B cell (primary cell): ENCODE data around the gene PHC3. TPM values are rescaled to one million over a fixed set of nuclear protein-coding genes. Genes with fewer than 3 reads are reported as not detected.

Experiments
- ATAC-seq: fragments of 200-7000 bp; cut with Tn5 transposase; one replicate; pipeline ENCODE4 v1.10.0; 2021; ENCODE audit warnings: low read depth, mild to moderate bottlenecking, moderate number of reproducible peaks, moderate library complexity
- CTCF ChIA-PET: fragments of 350-600 bp; sonication (Branson Sonifier 250); formaldehyde crosslinking; loops from one replicate; lab custom pipeline; 2021; ENCODE audit warnings: antibody characterized with exemption, inconsistent platforms; lab: Charles Lee
- POLR2A ChIA-PET: fragments of 350-600 bp; sonication (Branson Sonifier 250); formaldehyde crosslinking; loops from one replicate; lab custom pipeline; 2021; ENCODE audit warnings: antibody characterized with exemption; lab: Charles Lee
- DNase-seq: peaks from one replicate; pipeline ENCODE4 v3.0.0; 2013
- H2AFZ ChIP-seq: 2 replicates; pipeline ENCODE4 v1.6.1; 2012; ENCODE audit warnings: mild to moderate bottlenecking, low read depth, low read length; ENCODE audit not compliant: insufficient read depth, poor library complexity, severe bottlenecking
- H3K27ac ChIP-seq, 2 donors: 1 replicate in 1 of 2; 2 replicates in 1 of 2; pipeline ENCODE4 v1.5.1; 2012 to 2013; ENCODE audit warnings: low read length in 2 of 2, mild to moderate bottlenecking in 2 of 2, moderate library complexity in 1 of 2
- H3K27me3 ChIP-seq, 4 experiments: fragments of 200-600 bp in 1 of 4; sonication (generic) in 1 of 4; replicated peaks in 1 of 4; 1 replicate in 2 of 4; 2 replicates in 2 of 4; pipeline versions ENCODE4 v1.6.1 to v1.7.0; 2013 to 2016; ENCODE audit warnings: low read length in 3 of 4, mild to moderate bottlenecking in 2 of 4, mixed read lengths in 1 of 4, moderate library complexity in 1 of 4; ENCODE audit not compliant: insufficient read depth in 4 of 4, control insufficient read depth in 3 of 4; ENCODE audit errors: control extremely low read depth in 1 of 4
- H3K36me3 ChIP-seq, 2 experiments: replicated peaks in 1 of 2; 1 replicate in 1 of 2; 2 replicates in 1 of 2; pipeline versions ENCODE4 v1.6.1 to v1.7.1; 2013; ENCODE audit warnings: low read length in 1 of 2; ENCODE audit not compliant: insufficient read depth in 2 of 2, control insufficient read depth in 1 of 2; ENCODE audit errors: control extremely low read depth in 1 of 2, extremely low read depth in 1 of 2
- H3K4me1 ChIP-seq, 2 donors: fragments of 200-600 bp in 1 of 2; sonication (generic) in 1 of 2; 1 replicate in 1 of 2; 2 replicates in 1 of 2; pipeline versions ENCODE4 v1.5.1 to v1.6.1; 2013 to 2017; ENCODE audit warnings: low read length in 2 of 2; ENCODE audit not compliant: control insufficient read depth in 2 of 2, insufficient read depth in 2 of 2
- H3K4me2 ChIP-seq: replicated peaks from 2 replicates; pipeline ENCODE3; 2012; ENCODE audit warnings: mild to moderate bottlenecking, low read depth, low read length; ENCODE audit not compliant: poor library complexity, severe bottlenecking
- H3K4me3 ChIP-seq, 5 experiments: fragments of 200-600 bp in 1 of 5; sonication (generic) in 1 of 5; 1 replicate in 3 of 5; 2 replicates in 2 of 5; pipeline versions ENCODE4 v1.5.1 to v1.7.0; 2011 to 2016; ENCODE audit warnings: low read length in 4 of 5, mild to moderate bottlenecking in 4 of 5, low read depth in 2 of 5, control low read depth in 1 of 5, moderate library complexity in 1 of 5; ENCODE audit not compliant: insufficient read depth in 1 of 5; ENCODE audit errors: control extremely low read depth in 1 of 5, extremely low read depth in 1 of 5
- H3K79me2 ChIP-seq: fragments of 200-600 bp; sonication (generic); one replicate; pipeline ENCODE4 v1.6.0; 2016; ENCODE audit warnings: low read length; ENCODE audit not compliant: control insufficient read depth, insufficient read depth
- H3K9ac ChIP-seq: fragments of 200-600 bp; sonication (generic); 2 replicates; pipeline ENCODE4 v1.6.1; 2017; ENCODE audit warnings: mild to moderate bottlenecking, low read length, moderate library complexity
- H3K9me3 ChIP-seq, 3 donors: one replicate each; pipeline versions ENCODE4 v1.6.1 to v1.7.1; 2013; ENCODE audit warnings: low read length in 2 of 3; ENCODE audit not compliant: control insufficient read depth in 2 of 3, insufficient read depth in 1 of 3; ENCODE audit errors: control extremely low read depth in 1 of 3
- H4K20me1 ChIP-seq: 2 replicates; pipeline ENCODE4 v1.6.0; 2012; ENCODE audit warnings: mild to moderate bottlenecking, low read length; ENCODE audit not compliant: insufficient read depth, control insufficient read depth, poor library complexity, severe bottlenecking
- H3K27ac Mint-ChIP-seq: one replicate; pipeline ENCODE4 v1.8.0; 2021; ENCODE audit warnings: mixed read lengths
- H3K27me3 Mint-ChIP-seq: one replicate; pipeline ENCODE4 v1.8.0; 2021; ENCODE audit warnings: mixed read lengths
- H3K4me1 Mint-ChIP-seq: one replicate; pipeline ENCODE4 v1.8.0; 2021; ENCODE audit warnings: mixed read lengths
- H3K4me3 Mint-ChIP-seq: one replicate; pipeline ENCODE4 v1.8.0; 2021; ENCODE audit warnings: mixed read lengths
- H3K9me3 Mint-ChIP-seq: one replicate; pipeline ENCODE4 v1.8.0; 2022; ENCODE audit warnings: mixed read lengths; ENCODE audit not compliant: insufficient read depth
- EZH2 ChIP-seq: IDR thresholded peaks from 2 replicates; pipeline ENCODE4 v1.6.1; 2012; ENCODE audit warnings: borderline replicate concordance, low read depth, mild to moderate bottlenecking, moderate library complexity, low read length; ENCODE audit not compliant: insufficient read depth, poor library complexity, severe bottlenecking
- WGBS: methylation state at CpG from one replicate; pipeline ENCODE4 v1.1.5; 2013; ENCODE audit warnings: missing lambda C conversion rate; ENCODE audit not compliant: insufficient coverage; 5-methylcytosine and 5-hydroxymethylcytosine counted together
- intact Hi-C: fragments of 100-400 bp; cut with micrococcal nuclease; formaldehyde crosslinking; loops from one replicate; pipeline ENCODE4 v1.10.0; 2022
- polyA plus RNA-seq: library from polyadenylated mRNA; depleted of rRNA; stranded (reverse); fragments of >200 nt; gene quantifications from 2 replicates; pipeline ENCODE4 v1.2.3, GENCODE V29; 2012
- total RNA-seq, 2 donors: library from RNA; stranded (reverse); fragments of 120-200 nt in 1 of 2; gene quantifications; 1 replicate in 1 of 2; 2 replicates in 1 of 2; pipeline versions ENCODE4 v1.2.3 to v1.2.4, GENCODE V29; 2013 to 2022
- TF ChIP-seq, protein P1 (sequence below): fragments of 200-600 bp; IDR thresholded peaks from one replicate; pipeline ENCODE4 v1.8.0; 2022; ENCODE audit warnings: antibody characterized with exemption, mild to moderate bottlenecking

The PHC3 gene
- total and polyA plus RNA-seq, 2 donors (not counting 1 experiment from before 2014, with no cell fraction given): 51.8 to 159 TPM

DNA sequence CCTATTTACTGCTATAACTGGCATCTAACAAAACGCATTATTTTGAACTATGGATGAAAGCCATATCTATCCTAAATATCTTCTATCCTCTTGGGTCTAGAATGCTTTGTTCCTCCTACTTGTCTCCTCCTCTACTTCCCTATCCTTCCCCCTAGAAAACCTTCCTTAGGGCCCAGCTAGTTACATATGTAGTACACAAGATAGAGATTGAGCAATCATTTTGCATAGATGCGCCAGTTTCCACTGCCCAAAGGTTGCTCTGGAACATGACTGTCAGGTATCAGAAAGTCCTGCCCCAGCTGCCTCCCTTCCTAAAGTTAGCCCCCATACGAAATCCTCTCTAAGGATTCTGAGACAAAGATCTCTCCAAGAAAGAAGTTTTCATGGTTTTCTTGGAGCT, 88.6 kb downstream of the PHC3 start:
- Mint-ChIP-seq H3K9me3 (no peaks in the 10 kb centered on the region), H3K4me1 (no peaks in the 10 kb centered on the region), H3K27ac (peak overlapping the region; percentile 41), H3K27me3 (no peaks in the 10 kb centered on the region), H3K4me3 (no peak overlapping the region)
- H3K9ac ChIP-seq: no peak overlapping the region
- DNase-seq (no peak), ATAC-seq (no peak)
- H3K27ac ChIP-seq: no peak overlapping the region
- intact Hi-C loops: no loop called here
- no peaks in the 10 kb centered on the region for H3K9me3 ChIP-seq
- H3K4me1 ChIP-seq: no peaks in the 10 kb centered on the region
- POLR2A ChIA-PET: no interaction called here
- no peaks in the 10 kb centered on the region for H3K27me3 ChIP-seq
- H2AFZ ChIP-seq: no peak overlapping the region
- H3K4me3 ChIP-seq: no peak overlapping the region
- WGBS: 100% methylated on average over 1 of the region's 3 CpGs
- peaks cover 18 to 69% of the 10 kb centered on the region in 2 experiments for H3K36me3 ChIP-seq
- no peaks in the 10 kb centered on the region for H3K79me2 ChIP-seq
- TF ChIP-seq, protein P1, sequence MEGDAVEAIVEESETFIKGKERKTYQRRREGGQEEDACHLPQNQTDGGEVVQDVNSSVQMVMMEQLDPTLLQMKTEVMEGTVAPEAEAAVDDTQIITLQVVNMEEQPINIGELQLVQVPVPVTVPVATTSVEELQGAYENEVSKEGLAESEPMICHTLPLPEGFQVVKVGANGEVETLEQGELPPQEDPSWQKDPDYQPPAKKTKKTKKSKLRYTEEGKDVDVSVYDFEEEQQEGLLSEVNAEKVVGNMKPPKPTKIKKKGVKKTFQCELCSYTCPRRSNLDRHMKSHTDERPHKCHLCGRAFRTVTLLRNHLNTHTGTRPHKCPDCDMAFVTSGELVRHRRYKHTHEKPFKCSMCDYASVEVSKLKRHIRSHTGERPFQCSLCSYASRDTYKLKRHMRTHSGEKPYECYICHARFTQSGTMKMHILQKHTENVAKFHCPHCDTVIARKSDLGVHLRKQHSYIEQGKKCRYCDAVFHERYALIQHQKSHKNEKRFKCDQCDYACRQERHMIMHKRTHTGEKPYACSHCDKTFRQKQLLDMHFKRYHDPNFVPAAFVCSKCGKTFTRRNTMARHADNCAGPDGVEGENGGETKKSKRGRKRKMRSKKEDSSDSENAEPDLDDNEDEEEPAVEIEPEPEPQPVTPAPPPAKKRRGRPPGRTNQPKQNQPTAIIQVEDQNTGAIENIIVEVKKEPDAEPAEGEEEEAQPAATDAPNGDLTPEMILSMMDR: no peak
- TF ChIP-seq EZH2: no peak
- CTCF ChIA-PET: no interaction called here
- peaks cover 6% of the 10 kb centered on the region for H4K20me1 ChIP-seq
- H3K4me2 ChIP-seq: no peak overlapping the region

DNA sequence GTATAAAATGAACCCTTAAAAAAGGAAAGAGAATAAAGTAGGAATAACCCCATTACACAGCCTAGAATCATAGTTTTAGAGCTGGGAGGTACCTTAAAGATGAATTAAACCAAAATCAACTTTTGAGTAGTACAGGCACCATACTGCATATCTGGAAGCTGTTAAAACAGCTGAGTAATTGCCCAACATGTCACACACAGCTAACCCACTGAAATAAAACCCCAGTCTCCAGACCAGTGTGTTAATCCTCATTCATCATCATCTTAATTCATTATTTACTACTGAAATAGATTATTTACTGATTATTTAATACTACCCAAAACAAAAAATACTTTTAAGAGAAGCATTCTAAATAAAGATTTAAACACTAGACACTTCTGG, 90.9 kb downstream of the PHC3 start:
- no peak for ATAC-seq
- Histone ChIP-seq H3K27ac (peak overlapping the region in 1 of 2 donors; percentile 9), H2AFZ (no peak overlapping the region), H3K4me2 (no peak overlapping the region), H3K4me1 (no peaks in the 10 kb centered on the region), H3K27me3 (no peaks in the 10 kb centered on the region), H4K20me1 (peaks cover 6% of the 10 kb centered on the region), H3K4me3 (no peak overlapping the region), H3K79me2 (no peaks in the 10 kb centered on the region), H3K36me3 (peaks cover 5 to 55% of the 10 kb centered on the region in 2 experiments), H3K9me3 (no peaks in the 10 kb centered on the region), H3K9ac (no peak overlapping the region)
- intact Hi-C loops: no loop called here
- H3K27me3 Mint-ChIP-seq: no peaks in the 10 kb centered on the region
- no peak for DNase-seq
- H3K27ac Mint-ChIP-seq: no peak overlapping the region
- no peaks in the 10 kb centered on the region for H3K4me1 Mint-ChIP-seq
- H3K4me3 Mint-ChIP-seq: no peak overlapping the region
- POLR2A ChIA-PET: no interaction called here
- CTCF ChIA-PET: interaction anchor here (1.3 kb wide), 1 partner anchor 33 kb away, joined by 4 read pairs; no protein-coding TSS in a partner anchor
- no peaks in the 10 kb centered on the region for H3K9me3 Mint-ChIP-seq
- TF ChIP-seq EZH2: no peak
- TF ChIP-seq, protein P1: no peak
